ENCODE data around the gene FBLN1.

Gene FBLN1

DNA sequence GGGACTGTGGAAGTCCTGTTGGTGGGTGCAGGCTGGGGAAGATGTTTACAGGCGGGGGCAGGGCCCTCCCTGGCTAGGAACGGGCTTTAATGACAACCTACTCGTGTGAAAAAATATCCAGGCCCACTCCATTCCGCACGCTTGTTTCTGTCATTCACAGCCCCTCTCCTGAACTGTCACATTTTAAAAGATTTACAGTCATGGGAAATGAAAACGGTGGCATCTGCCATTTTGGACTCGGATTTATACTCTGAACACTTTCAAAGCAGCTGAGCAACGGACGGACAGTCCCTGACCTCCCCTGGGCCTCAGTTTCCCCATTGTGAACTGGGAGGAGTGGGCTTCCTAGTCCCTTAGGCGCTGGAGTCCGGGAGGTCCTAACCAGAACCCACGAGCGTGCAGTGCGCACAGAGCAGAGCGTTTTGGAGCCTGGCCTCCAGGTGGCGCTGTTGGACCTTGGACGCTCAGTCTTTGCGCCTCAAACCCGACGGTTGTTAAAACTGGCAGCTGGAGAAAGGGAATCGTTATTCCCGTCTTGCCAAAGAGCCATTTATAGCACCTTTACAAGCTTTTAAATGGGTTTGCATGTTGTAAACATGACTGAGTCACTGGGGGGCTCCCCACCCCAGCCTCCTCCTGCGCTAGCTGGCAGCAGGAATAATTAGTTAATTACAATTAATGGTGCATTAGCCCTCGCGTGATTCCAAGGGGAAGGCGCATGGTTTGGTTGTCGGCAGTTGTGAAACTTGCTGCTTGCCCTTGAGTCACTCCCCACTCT, 75.3 kb downstream of the FBLN1 start:
- TF ChIP-seq, protein P1, sequence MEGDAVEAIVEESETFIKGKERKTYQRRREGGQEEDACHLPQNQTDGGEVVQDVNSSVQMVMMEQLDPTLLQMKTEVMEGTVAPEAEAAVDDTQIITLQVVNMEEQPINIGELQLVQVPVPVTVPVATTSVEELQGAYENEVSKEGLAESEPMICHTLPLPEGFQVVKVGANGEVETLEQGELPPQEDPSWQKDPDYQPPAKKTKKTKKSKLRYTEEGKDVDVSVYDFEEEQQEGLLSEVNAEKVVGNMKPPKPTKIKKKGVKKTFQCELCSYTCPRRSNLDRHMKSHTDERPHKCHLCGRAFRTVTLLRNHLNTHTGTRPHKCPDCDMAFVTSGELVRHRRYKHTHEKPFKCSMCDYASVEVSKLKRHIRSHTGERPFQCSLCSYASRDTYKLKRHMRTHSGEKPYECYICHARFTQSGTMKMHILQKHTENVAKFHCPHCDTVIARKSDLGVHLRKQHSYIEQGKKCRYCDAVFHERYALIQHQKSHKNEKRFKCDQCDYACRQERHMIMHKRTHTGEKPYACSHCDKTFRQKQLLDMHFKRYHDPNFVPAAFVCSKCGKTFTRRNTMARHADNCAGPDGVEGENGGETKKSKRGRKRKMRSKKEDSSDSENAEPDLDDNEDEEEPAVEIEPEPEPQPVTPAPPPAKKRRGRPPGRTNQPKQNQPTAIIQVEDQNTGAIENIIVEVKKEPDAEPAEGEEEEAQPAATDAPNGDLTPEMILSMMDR (IDR thresholded peaks at IDR 0.05; ENCODE audit: low read depth, low read length) = peak; percentile 94
- peak; percentile 44 for DNase-seq (ENCODE audit: extremely low read depth, low read depth)

- TF ChIP-seq, protein P1 (IDR thresholded peaks at IDR 0.05; ENCODE audit: low read depth, low read length) = no peak
- DNase-seq (ENCODE audit: extremely low read depth, low read depth) = no peak
Observed at GRCh38 chr22:45578524-45579147, 76.0 kb downstream of the FBLN1 start.

DNA sequence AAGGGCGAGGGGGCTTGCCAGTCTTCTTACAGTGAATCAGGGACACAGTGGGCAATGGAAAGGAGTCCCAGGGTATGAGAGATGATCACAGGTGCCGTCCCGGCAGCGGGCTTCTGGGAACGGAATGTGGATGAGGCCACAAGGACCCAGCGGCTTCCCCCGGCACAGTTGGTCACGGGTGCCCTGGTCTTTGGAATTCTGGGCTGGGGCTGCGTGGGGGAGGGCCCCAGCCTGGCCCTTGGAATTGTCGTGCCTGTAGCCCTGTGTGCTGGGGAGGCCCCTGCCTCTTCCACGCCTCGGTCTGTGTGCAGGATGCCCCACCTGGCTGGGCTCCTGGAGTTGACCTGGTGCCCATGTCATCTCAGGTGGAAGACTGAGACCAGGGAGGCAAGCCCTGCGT, 76.6 kb downstream of the FBLN1 start:
- DNase-seq (ENCODE audit: extremely low read depth, low read depth) = no peak
- TF ChIP-seq, protein P1 (IDR thresholded peaks at IDR 0.05; ENCODE audit: low read depth, low read length) = no peak

DNA sequence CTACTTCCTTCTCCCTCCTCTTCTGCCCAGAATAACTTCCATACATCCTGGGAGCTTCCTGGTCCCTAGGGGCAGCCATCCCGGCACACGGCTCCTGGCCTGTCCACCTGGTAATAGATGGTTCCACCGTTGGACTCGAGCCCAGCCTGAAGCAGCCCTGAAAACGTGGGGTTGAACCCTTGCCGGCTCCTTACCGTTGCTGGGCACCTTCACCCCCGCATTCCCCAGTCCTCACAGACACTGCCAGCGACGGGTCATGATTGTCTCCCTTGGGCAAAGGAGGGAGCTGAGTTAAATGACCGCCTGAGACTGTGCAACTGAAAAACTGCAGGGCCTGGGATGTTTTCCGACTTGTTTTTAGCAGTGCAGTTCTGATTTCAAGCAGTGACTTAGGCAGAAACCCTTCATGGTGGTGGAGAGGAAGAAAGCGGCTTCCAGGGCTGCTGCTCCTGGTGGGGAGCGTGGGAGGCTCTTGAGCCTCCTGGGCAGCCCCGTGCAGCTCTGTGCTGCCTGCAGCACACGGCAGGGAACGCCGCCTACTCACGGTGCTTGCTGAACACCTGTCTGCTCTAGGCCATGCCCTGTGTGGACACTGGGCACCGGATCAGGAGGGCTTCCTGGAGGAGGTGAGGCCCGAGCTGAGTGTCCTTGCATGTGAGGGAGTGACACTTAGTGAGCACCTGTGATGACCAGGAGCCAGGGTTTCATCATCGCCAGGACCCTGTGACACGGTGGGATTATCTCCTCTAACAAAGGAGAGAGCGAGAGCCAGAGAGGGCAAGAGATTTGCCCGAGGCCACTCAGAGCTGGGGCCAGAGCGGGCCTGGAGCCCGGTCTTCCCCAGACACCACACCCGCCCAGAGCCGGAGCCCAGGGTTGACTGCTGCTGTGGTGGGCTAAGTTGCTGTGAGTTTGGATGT, 77.4 kb downstream of the FBLN1 start:
- TF ChIP-seq, protein P1 (IDR thresholded peaks at IDR 0.05; ENCODE audit: low read depth, low read length) = no peak
- no peak for DNase-seq (ENCODE audit: extremely low read depth, low read depth)

GRCh38 chr22:45580726-45581381, 78.2 kb downstream of the FBLN1 start:
- no peak for DNase-seq (ENCODE audit: extremely low read depth, low read depth)
- TF ChIP-seq, protein P1 (IDR thresholded peaks at IDR 0.05; ENCODE audit: low read depth, low read length) = no peak

DNA sequence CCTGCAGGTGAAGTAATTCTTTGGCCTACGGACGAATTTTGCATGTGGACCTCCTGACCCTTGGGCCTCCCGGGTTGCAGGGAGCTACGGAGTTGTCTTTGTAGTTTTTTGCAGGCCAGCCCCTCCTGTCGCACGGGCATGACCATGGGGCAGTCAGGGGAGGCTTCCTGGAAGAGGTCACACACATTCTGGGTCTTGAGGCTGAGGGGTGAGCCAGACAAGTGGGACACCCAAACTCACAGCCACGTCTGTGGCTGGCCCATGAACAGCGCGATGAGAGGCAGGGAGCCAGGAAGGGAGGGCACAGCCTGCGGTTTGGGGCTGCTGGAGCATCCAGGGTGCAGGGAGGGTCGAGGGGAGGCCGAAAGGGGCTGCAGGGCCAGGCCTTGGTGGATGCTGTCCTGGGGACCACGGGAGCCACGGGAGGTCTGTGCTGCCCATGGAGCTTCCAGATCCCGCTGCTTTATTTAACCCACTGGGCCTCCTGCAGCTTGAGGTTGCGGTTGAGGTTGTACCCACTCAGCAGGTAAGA, 78.9 kb downstream of the FBLN1 start:
- TF ChIP-seq, protein P1 (IDR thresholded peaks at IDR 0.05; ENCODE audit: low read depth, low read length) = no peak
- no peak for DNase-seq (ENCODE audit: extremely low read depth, low read depth)
